A172 (cell line): Measurements from ENCODE around the gene GOLGA8S. TPM values are rescaled to one million over a fixed set of nuclear protein-coding genes. Genes with fewer than 3 reads are reported as not detected.
"Not testable (repeated sequence)": the region's sequence is repeated elsewhere in the genome, so short reads cannot be mapped to it uniquely, and the experiment has no call there.

Source experiments
- DNase-seq: peaks from one replicate; pipeline ENCODE4 v3.0.0-alpha.2; 2015; ENCODE audit warnings: low spot score
- total RNA-seq: library from RNA; depleted of rRNA; stranded (reverse); fragments of >200 nt; shearing (Covaris generic); gene quantifications from 2 replicates; pipeline ENCODE4 v1.2.3, GENCODE V29; 2014; rRNA removed

Gene GOLGA8S, protein sequence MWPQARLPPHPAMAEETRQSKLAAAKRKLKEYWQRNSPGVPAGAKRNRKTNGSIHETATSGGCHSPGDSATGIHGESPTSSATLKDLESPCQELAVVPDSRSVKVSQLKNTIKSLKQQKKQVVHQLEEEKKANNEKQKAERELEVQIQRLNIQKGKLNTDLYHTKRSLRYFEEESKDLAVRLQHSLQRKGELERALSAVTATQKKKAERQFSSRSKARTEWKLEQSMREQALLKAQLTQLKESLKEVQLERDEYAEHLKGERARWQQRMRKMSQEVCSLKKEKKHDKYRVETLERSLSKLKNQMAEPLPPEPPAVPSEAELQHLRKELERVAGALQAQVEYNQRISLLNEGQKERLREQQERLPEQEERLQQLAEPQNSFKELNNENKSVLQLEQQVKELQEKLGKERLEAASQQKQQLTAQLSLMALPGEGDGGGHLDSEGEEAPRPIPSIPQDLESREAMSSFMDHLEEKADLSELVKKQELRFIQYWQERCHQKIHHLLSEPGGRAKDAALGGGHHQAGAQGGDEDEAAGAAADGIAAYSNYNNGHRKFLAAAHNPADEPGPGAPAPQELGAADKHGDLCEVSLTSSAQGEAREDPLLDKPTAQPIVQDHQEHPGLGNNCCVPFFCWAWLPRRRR
- total RNA-seq: not detected in 2 replicates

DNA sequence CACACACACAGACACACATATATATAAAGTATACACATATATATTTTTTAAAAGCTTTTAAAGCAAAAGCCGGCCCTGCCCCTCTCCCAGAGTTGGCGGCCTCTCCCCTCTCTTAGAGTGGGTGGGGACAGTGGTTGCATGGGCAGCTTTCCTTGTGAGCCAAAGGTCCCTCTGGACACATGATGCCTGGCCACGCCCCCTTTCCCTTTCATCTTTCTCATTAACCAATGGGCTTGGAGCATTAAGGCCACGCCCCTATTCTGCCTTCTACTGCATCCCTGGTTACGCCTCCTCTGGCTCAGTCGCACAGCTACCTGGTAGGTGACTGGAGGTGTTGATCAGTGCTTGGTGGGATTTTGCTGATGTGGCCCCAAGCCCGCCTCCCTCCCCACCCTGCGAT, at the start of gene GOLGA8S:
GOLGA8S (plus strand) TSS at position 301 of the 400 bp plus-strand sequence; CDS start at position 363, 62 bp downstream.
- DNase-seq: not testable (repeated sequence)

DNA sequence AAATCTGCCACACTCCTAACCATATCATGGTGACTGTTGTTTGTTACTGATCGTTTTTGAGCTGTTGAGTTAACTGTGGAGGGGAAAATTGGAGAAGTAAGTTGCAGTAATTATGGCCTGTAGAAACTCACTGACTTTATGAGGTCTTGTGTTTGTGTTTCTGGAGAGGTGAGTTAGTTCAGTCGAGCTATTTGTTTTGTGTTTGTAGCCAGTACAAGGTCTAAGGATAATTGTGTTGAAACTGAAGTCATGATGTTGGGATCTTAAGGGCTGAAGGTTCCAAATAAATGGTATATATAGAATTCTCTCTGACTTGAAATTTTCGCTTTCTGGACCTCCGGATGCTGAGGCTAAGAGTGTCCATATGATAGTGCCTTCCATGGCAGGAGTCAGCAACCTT, 49.7 kb upstream of the GOLGA8S start:
- DNase-seq: not testable (repeated sequence)

DNA sequence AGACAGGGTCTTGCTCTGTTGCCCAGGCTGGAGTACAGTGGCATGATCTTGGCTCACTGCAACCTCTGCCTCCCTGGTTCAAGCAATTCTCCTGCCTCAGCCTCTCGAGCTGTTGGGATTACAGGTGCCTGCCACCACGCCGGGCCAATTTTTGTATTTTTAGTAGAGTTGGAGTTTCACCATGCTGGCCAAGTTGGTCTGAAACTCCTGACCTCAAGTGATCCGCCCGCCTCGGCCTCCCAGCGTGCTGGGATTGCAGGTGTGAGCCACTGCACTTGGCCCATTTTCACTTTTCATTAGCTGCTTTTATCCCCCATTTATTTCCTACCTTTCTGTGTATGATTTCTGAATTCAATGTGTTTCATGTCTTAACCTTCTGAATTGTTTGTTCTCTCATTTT, 48.6 kb upstream of the GOLGA8S start:
- DNase-seq: not testable (repeated sequence)

- DNase-seq: not testable (repeated sequence)
Observed at GRCh38 chr15:23311233-23311632, 43.3 kb upstream of the GOLGA8S start.

DNA sequence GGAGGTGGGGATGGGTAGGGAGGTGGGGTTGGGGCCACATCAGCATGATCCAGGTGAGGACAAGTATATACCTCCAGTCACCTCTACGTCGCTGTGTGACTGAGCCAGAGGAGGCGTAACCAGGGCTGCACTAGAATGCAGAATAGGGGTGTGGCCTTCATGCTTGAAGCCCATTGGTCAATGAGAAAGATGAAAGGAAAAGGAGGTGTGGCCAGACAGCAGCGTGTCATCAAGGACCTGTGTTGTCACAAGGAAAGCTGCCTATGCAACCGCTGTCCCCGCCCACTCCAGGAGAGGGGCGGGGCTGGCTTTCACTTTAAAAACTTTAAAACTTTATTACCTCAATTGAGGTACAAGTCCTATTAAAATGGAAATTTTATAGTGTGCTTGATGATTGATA, 20.5 kb upstream of the GOLGA8S start, which contains the start of gene GOLGA6L26:
GOLGA6L26 (minus strand) TSS at position 101 of the 400 bp plus-strand sequence; CDS start at position 40, 61 bp downstream.
- not testable (repeated sequence) for DNase-seq

DNA sequence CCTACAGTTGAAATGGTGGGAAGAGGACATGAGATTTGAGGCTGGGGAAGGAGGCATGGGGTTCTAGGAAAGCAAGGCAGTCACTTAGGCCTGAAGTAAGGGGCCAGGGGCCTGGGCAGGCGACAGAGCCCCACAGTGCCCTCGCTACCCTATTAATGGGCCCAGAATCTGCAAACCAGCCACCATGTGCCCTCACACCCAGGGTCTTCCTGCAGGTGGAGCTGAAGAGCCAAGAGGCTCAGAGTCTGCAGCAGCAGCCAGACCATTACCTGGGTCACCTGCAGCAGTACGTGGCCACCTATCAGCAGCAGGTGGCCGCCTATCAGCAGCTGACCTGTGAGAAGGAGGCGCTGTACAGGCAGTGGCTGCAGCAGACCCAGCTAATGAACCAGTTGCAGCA, 8.1 kb downstream of the GOLGA8S start:
- DNase-seq: not testable (repeated sequence)

GRCh38 chr15:23364261-23364660, 9.7 kb downstream of the GOLGA8S start:
- DNase-seq: not testable (repeated sequence)

DNA sequence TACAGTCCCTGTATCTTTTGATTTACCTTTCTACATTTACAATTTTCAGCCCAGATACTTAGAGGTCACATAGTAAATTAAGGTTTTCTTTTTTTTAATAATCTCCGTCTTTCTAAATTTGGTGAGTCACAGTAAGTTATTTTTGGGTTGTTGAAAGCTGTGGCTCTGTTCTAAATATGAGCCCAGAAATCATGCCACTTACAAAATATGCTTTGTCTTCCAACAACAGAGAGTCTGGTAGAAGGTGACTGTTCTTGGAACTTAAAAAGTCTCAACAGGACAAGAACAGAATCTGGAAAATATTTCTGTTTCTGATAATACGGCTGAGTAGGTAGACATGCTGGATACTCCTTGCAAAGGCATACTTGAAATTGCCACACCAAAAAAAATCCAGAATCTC, 16.0 kb downstream of the GOLGA8S start:
- DNase-seq: no peak

DNA sequence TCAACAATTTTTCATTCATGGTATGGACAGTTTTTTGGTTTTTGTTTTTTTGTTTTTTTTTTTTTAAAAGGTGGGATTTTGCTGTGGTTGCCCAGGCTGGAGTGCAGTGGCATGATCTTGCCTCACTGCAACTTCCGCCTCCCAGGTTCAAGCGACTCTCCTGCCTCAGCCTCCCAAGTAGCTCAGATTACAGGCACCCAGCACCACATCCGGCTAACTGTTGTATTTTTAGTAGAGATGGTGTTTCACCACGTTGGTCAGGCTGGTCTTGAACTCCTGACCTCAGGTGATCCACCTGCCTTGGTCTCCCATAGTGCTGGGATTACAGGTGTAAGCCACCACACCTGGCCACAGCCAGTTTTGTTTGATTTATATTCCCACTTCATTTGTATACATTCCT, 16.6 kb downstream of the GOLGA8S start:
- not testable (repeated sequence) for DNase-seq

- not testable (repeated sequence) for DNase-seq
Observed at GRCh38 chr15:23371868-23372267, 17.3 kb downstream of the GOLGA8S start.

DNA sequence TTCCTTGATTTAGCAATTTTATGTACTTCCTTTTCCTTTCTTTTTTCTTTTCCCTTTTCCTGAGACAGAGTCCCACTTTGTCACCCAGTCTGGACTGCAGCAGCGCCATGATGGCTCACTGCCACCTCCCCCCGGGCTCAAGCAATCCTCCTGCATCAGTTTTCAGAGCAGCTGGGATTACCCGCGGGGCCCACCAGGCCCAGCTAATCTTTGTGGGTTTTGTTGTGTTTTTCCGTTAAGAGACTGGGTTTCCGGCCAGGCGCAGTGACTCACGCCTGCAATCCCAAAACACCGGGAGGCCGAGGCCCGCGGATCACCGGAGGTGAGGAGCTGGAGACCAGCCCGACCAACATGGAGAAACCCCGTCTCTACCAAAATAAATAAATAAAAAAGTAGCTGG, 17.7 kb downstream of the GOLGA8S start:
- peak; percentile 66 for DNase-seq

DNA sequence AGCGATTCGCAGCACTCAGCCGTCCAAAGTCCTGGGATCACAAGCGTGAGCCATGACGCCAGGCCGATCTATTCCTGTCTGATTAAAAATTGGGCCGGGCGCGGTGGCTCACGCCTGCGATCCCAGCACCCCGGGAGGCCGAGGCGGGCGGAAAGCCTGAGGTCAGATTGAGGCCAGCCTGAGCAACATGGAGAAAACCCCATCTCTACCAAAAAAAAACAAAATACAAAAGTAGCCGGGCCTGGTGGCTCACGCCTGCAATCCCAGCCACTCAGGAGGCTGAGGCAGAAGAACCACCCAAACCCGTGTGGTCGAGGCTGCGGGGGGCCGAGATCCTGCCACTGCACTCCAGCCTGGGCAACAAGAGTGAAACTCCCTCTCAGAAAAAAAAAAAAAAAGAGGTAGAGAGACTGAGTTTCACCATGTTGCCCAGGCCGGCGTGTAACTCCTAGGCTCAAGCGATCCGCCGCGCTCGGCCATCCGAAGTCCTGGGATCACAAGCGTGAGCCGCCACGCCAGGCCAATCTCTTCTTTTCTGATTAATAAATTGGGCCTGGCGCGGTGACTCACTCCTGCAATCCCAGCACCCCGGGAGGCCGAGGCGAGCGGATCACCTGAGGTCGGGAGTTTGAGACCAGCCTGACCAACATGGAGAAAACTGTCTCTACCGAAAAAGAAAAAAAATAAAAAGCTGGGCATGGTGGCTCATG, 18.5 kb downstream of the GOLGA8S start:
- DNase-seq: not testable (repeated sequence)

DNA sequence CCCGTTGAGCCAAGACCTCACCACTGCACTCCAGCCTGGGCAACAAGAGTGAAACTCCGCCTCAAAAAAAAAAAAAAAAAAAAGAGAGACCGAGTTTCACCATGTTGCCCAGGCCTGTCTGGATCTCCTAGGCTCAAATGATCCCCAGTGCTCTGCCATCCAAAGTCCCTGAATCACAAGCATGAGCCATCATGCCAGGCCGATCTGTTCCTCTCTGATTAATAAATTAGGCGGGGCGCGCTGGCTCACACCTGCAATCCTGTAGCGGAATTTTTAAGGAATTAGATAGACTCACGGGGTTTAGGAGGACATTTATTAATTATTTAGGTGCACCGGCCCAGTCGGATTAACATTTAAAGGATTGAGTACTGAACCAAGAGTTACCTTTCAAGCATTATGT, 19.7 kb downstream of the GOLGA8S start:
- not testable (repeated sequence) for DNase-seq

GRCh38 chr15:23378946-23379345, 24.4 kb downstream of the GOLGA8S start:
- DNase-seq: not testable (repeated sequence)

GRCh38 chr15:23380700-23381099, 26.2 kb downstream of the GOLGA8S start:
- DNase-seq: not testable (repeated sequence)

DNA sequence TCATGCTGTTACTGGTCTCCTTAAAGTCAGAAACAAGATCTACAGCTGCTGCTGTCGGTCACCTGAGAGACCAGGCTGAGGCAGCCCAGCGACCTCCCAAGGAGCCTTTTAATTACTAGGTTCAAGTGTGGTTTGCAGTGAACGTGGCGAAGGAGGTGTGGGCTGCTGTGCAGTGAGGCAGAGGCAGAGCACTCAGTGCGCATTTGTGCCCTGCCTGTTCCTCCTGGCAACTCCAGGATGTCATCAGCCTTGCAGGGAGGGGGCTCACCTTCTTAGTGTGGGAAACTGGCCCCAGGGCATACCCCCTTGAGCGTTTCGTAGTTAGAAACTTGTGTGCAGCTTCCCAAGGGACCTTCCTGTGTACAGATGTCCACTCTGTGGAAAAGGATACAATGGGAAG, 26.6 kb downstream of the GOLGA8S start:
- not testable (repeated sequence) for DNase-seq

DNA sequence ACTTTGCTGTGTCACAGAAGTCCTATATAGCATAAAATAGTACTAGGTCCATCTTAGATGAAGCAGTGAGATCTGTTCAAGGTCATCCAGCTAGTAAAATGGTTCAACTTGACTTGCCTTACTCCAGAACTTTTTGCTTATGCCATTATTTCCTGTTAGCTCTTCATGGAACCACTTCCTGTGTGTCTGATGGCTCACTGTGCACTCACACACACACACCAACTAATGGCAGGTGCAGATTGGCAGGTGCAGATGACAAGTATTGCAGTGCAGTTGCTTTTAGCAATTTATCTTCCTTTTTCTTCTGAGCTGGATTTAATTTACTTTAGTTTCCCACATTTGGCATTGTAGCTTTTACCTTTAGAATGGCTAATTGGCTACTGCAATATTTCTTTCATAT, 29.8 kb downstream of the GOLGA8S start:
- DNase-seq: peak; percentile 8

DNA sequence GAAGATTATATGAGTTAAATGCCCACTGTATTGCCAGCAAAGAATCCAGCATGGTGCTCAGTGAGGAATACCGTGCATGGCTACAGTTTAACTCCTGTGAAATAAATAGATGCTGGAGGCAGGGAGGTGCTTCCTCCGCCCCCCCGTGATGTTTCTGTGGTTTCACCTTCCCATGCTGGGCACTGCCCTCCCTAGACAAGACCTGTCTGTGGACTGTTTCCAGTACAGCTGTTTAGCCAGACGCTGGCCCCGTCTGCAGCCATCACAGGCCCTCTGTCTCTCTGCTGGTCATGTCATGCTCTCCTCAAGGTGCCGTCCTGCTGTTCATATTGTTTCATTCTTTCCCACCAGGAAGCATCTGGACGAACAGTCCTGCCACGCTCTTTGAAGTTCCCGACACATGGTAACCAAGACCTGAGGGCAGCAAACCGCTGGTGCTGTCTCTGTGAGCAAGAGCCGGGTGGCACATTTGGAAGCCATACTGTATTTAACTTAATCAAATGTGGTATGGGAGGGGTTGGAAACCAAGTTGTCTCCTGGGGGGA, 31.4 kb downstream of the GOLGA8S start:
- no peak for DNase-seq

GRCh38 chr15:23387621-23388190, 33.2 kb downstream of the GOLGA8S start:
- no peak for DNase-seq

DNA sequence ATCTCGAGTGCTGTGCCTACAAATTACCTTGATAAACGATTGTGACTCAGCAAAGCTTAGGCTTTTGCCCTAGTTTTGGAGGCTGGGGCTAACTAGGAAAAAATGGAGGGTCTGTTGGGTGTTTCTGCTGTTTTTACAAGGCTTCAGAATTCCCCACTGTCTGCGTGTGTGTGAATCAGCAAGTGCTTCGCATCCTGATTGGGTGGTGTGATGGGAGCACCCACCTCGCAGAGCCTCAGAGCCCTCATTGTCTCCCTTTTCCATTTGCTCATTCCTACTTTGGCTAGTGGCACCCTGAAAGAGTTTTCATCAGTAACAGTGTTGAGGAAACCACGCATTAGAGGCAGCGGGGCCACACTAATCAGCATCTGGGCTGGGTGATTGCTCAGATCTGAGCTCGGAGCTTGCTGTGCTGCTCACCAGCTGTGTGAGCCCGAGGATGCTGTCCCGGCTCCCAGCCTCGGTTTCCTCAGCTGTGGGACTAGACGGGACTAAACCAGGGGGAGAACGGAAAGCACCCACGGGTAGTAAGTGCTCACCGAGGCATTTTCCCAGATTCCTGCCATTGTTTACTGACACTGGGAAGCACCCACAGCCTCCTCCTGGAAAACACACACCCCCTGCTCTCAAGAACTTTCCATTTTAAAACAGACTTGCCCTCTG, 40.6 kb downstream of the GOLGA8S start:
- DNase-seq: peak; percentile 85

GRCh38 chr15:23395832-23396231, 41.3 kb downstream of the GOLGA8S start:
- peak; percentile 10 for DNase-seq
